OCI-LY7 (cell line): ENCODE measurements around the gene OPHN1. TPM values are rescaled to one million over a fixed set of nuclear protein-coding genes. Genes with fewer than 3 reads are reported as not detected.

Source experiments
- BruUV-seq: library from RNA; stranded (reverse); fragments of 400-500 nt; replicated peaks from 2 replicates; lab custom pipeline; 2021; lab: Mats Ljungman, UMichigan
- CTCF ChIA-PET: fragments of 300-600 bp; sonication (Branson Sonifier 250); formaldehyde crosslinking; loops from one replicate; lab custom pipeline; 2022; ENCODE audit warnings: antibody characterized with exemption; ENCODE audit not compliant: unreplicated experiment; lab: Charles Lee
- POLR2A ChIA-PET: fragments of 300-600 bp; sonication (Branson Sonifier 250); formaldehyde crosslinking; loops from one replicate; lab custom pipeline; 2022; ENCODE audit warnings: antibody characterized with exemption; lab: Charles Lee
- DNase-seq: peaks from one replicate; pipeline ENCODE4 v3.0.0-alpha.2; 2015; ENCODE audit warnings: low spot score
- H2AFZ ChIP-seq: fragments of 200-600 bp; sonication (generic), shearing (Covaris generic); 2 replicates; pipeline ENCODE4 v1.6.1; 2014; ENCODE audit warnings: mild to moderate bottlenecking, antibody characterized with exemption, low read length, moderate library complexity
- H3K27ac ChIP-seq: fragments of 200-600 bp; sonication (generic); 2 replicates; pipeline ENCODE4 v1.5.1; 2014; ENCODE audit warnings: mixed run types, low read depth, mild to moderate bottlenecking, moderate library complexity, low read length, inconsistent platforms; ENCODE audit not compliant: poor library complexity, severe bottlenecking
- H3K36me3 ChIP-seq: fragments of 200-600 bp; sonication (generic); 2 replicates; pipeline ENCODE4 v1.6.1; 2014; ENCODE audit warnings: mild to moderate bottlenecking, antibody characterized with exemption, low read length, moderate library complexity, mixed read lengths; ENCODE audit not compliant: insufficient read depth
- H3K4me1 ChIP-seq: fragments of 200-600 bp; sonication (generic); 2 replicates; pipeline ENCODE4 v1.5.1; 2014; ENCODE audit warnings: mild to moderate bottlenecking, low read length; ENCODE audit not compliant: insufficient read depth, poor library complexity, severe bottlenecking
- H3K4me2 ChIP-seq: fragments of 200-600 bp; sonication (generic); 2 replicates; pipeline ENCODE4 v1.6.1; 2014; ENCODE audit warnings: mild to moderate bottlenecking, low read length
- H3K4me3 ChIP-seq: fragments of 200-600 bp; sonication (generic); 2 replicates; pipeline ENCODE4 v1.5.1; 2014; ENCODE audit warnings: mild to moderate bottlenecking, low read depth, low read length; ENCODE audit not compliant: poor library complexity, severe bottlenecking
- H3K79me2 ChIP-seq: fragments of 200-600 bp; sonication (generic); 2 replicates; pipeline ENCODE4 v1.6.1; 2016; ENCODE audit warnings: low read depth, mild to moderate bottlenecking, low read length, moderate library complexity, mixed read lengths; ENCODE audit not compliant: insufficient read depth
- H3K9me2 ChIP-seq: fragments of 200-600 bp; sonication (generic); 2 replicates; pipeline ENCODE4 v1.6.1; 2016; ENCODE audit warnings: mild to moderate bottlenecking, low read length, mixed read lengths; ENCODE audit not compliant: insufficient read depth
- H3K9me3 ChIP-seq: fragments of 200-600 bp; sonication (generic); 2 replicates; pipeline ENCODE4 v1.6.1; 2014; ENCODE audit warnings: mild to moderate bottlenecking, mixed run types, low read length, mixed read lengths
- H4K20me1 ChIP-seq: fragments of 200-600 bp; sonication (generic); 2 replicates; pipeline ENCODE4 v1.6.1; 2014; ENCODE audit warnings: mild to moderate bottlenecking, antibody characterized with exemption, low read length, moderate library complexity, mixed read lengths; ENCODE audit not compliant: insufficient read depth
- CTCF ChIP-seq: fragments of 200-600 bp; sonication (generic); conservative IDR thresholded peaks from 2 replicates; pipeline ENCODE4 v1.5.1; 2014; ENCODE audit warnings: mild to moderate bottlenecking, antibody characterized with exemption, low read length, moderate library complexity, mixed read lengths
- EZH2phosphoT487 ChIP-seq: fragments of 200-600 bp; sonication (generic); IDR thresholded peaks from 2 replicates; pipeline ENCODE4 v1.6.1; 2018; ENCODE audit warnings: low read depth, borderline replicate concordance, mild to moderate bottlenecking, mixed run types, antibody characterized with exemption, low read length, moderate library complexity, mixed read lengths
- intact Hi-C: fragments of 100-400 bp; cut with micrococcal nuclease; formaldehyde crosslinking; loops from one replicate; pipeline ENCODE4 v1.10.0; 2022; ENCODE audit not compliant: unreplicated experiment
- total RNA-seq, 2 experiments: library from RNA; depleted of rRNA in 1 of 2; stranded (reverse); fragments of >200 nt in 1 of 2; shearing (Covaris generic) in 1 of 2; gene quantifications; 2 replicates each; pipeline ENCODE4 v1.2.3, GENCODE V29; 2014 to 2022

OPHN1 gene
- total RNA-seq, 2 experiments from 2014 or later, result not detected

- BruUV-seq, result no TSS peak
- no peak overlapping the region for H3K4me3 ChIP-seq
- H3K4me1 ChIP-seq, result no peaks in the 10 kb centered on the region
- no peak overlapping the region for H2AFZ ChIP-seq
- no peaks in the 10 kb centered on the region for H3K9me2 ChIP-seq
- no peak for DNase-seq
- H4K20me1 ChIP-seq, result no peaks in the 10 kb centered on the region
- ChIA-PET POLR2A (no interaction called here), CTCF (no interaction called here)
- TF ChIP-seq EZH2phosphoT487, result no peak
- TF ChIP-seq CTCF, result no peak
- intact Hi-C loops, result no loop called here
- H3K4me2 ChIP-seq, result no peak overlapping the region
- H3K36me3 ChIP-seq, result no peaks in the 10 kb centered on the region
- H3K27ac ChIP-seq, result no peak overlapping the region
- no peaks in the 10 kb centered on the region for H3K79me2 ChIP-seq
- no peaks in the 10 kb centered on the region for H3K9me3 ChIP-seq
Measured at GRCh38 chrX:68421636-68422035, 11.7 kb downstream of the OPHN1 start.

GRCh38 chrX:68420559-68420958 is 12.7 kb downstream of the OPHN1 start:
- no TSS peak for BruUV-seq
- DNase-seq, result no peak
- no peak overlapping the region for H3K4me3 ChIP-seq
- POLR2A ChIA-PET, result no interaction called here
- no peak overlapping the region for H3K4me2 ChIP-seq
- CTCF ChIA-PET, result no interaction called here
- no peaks in the 10 kb centered on the region for H3K4me1 ChIP-seq
- no peaks in the 10 kb centered on the region for H3K9me3 ChIP-seq
- H3K79me2 ChIP-seq, result no peaks in the 10 kb centered on the region
- H3K36me3 ChIP-seq, result no peaks in the 10 kb centered on the region
- TF ChIP-seq CTCF (no peak), EZH2phosphoT487 (no peak)
- no peak overlapping the region for H2AFZ ChIP-seq
- no peak overlapping the region for H3K27ac ChIP-seq
- intact Hi-C loops, result no loop called here
- no peaks in the 10 kb centered on the region for H3K9me2 ChIP-seq
- H4K20me1 ChIP-seq, result no peaks in the 10 kb centered on the region

- no peak overlapping the region for H3K27ac ChIP-seq
- H3K4me2 ChIP-seq, result no peak overlapping the region
- no peaks in the 10 kb centered on the region for H4K20me1 ChIP-seq
- H3K4me3 ChIP-seq, result no peak overlapping the region
- H2AFZ ChIP-seq, result no peak overlapping the region
- H3K4me1 ChIP-seq, result no peaks in the 10 kb centered on the region
- TF ChIP-seq EZH2phosphoT487 (no peak), CTCF (no peak)
- H3K9me2 ChIP-seq, result no peaks in the 10 kb centered on the region
- no peak for DNase-seq
- no peaks in the 10 kb centered on the region for H3K9me3 ChIP-seq
- no peaks in the 10 kb centered on the region for H3K79me2 ChIP-seq
- intact Hi-C loops, result no loop called here
- no TSS peak for BruUV-seq
- H3K36me3 ChIP-seq, result no peaks in the 10 kb centered on the region
- ChIA-PET CTCF (no interaction called here), POLR2A (no interaction called here)
Measured at GRCh38 chrX:68419975-68420374, 13.3 kb downstream of the OPHN1 start.
